ENCODE data around the gene PPARA.

PPARA gene

GRCh38 chr22:46274381-46274780 lies 124.1 kb downstream of the PPARA start:
- DNase-seq (ENCODE audit: low read depth) = no peak

GRCh38 chr22:46275455-46276122 lies 125.3 kb downstream of the PPARA start:
- no peak for DNase-seq (ENCODE audit: low read depth)

DNA sequence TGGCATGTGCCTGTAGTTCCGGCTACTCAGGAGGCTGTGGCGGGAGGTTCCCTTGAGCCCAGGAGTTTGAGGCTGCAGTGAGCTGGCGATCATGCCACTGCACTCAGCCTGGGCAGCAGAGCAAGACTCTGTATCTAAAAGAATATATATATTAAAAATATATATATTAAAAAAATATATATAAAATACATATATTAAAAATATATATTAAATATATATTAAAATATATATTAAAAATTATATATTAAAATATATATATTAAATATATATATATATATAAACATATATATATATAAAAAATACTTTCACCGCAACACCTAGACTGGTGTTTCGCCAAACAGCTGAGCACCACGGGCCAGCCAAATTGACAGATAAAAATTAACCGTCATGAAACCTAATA lies 126.2 kb downstream of the PPARA start:
- DNase-seq (ENCODE audit: low read depth) = no peak

DNA sequence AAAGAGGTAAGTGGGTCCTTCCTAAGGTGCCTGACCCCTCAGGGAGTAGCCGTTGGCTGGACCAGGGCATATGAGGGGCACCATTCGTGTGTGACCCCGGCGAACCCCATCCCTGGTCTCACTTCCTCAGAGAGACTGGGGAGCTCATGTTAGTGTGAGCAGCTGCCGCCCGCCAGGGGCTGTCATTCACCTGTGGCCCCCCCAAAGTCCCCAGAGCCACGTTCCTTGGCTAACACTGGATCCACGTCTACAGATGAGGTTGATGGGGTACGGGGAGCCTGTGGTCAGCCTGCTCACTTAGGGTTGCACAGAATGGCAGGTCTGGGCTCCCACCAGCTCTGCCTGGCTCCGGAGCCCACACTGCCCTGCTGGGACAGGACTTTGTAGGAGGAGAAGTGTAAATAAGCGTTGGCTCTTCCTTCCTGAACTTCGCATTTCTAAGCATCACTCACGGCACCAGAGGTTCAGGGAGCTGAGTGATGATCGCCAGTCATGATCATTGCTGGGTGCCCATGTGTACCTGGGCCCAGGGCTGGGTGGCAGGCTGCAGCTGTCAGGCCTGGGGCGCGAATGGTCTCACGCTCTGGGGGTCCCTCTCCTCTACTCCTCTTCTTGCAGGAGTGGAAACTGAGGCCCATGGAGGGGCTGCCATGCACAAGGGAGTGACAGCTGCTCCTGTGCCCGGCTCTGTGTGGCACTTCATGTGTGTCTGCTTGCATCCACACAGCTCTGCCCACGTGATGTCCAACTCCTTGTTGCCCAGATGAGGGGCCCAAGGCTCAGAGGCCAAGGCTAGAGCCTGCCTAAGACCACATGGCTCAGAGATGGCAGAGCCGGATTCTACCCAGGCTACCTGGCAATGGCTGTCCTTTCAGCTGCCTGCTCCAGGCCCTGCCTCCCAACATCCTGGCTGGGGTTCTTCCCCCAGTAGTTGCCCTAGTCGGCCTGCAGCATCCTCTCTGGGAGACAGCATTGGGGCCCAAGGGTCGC lies 128.6 kb downstream of the PPARA start:
- no peak for DNase-seq (ENCODE audit: low read depth)

DNA sequence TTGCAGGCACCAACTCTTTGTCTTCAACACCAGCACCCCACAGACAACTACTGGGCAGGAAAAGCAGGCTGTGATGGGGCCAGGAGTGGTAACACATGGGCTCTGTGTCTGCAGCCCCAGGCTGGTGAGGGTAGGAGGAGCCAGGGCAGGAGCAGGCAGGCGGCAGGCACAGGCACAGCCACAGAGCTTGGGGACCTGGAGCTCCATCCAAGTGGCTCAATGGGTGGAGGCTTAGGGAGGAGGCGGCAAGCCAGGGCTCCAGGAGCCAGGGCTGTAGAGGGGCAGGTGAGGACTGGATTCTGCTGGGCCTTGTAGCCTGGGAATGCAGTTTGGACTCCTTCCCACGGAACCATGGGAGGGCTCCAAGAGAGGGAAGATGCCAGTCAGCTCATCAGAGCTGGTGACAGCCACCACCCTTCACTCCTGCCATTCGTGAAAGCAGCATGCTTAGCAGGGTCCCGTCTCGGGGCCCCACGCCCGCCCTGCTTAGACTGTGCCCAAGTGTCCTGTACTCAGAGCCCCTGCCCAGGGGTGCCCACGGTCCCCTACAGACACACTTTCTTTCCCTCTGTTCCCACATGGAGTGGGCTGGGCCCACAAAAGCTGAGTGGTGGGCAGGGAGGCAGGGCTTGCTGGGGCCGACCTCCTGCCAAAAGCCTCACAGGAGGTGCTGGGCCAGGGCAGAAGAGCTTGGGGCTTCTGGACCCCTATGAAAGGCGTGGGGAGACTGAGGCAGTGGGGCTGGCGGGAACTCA lies 129.9 kb downstream of the PPARA start:
- no peak for DNase-seq (ENCODE audit: low read depth)

DNA sequence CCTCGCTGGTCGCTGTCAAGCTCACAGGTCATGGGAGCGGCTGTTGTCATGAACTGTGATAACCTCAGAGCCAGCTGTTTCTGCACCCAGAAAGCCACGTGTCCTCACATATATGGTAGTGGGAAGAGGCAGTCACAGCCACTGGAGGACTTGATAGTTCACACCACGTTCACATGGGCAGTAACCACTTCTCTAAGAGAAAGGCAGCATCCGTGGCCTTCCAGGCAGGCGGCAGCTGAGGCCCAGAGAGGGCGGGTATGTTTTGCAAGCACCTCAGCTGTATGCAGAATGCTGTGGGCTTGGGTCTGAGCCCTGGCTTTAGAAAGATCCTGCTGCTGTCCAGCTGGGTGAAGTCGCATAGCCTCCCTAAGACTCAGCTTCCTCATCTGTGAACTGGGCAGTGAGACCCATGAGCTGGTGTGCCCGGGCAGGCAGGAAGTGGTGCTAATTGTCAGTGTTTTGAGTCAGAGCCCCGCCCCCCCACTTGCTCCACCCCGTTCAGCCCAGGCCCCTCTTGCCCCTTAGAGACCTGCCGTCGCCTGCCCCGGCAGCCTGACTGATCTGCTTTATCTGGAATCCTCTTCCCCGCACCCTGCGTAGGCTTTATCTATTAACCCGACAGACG lies 130.8 kb downstream of the PPARA start:
- no peak for DNase-seq (ENCODE audit: low read depth)

GRCh38 chr22:46281866-46282678 lies 131.7 kb downstream of the PPARA start:
- no peak for DNase-seq (ENCODE audit: low read depth)

- DNase-seq (ENCODE audit: low read depth) = no peak
Measured at GRCh38 chr22:46286006-46286405, 135.7 kb downstream of the PPARA start.

DNA sequence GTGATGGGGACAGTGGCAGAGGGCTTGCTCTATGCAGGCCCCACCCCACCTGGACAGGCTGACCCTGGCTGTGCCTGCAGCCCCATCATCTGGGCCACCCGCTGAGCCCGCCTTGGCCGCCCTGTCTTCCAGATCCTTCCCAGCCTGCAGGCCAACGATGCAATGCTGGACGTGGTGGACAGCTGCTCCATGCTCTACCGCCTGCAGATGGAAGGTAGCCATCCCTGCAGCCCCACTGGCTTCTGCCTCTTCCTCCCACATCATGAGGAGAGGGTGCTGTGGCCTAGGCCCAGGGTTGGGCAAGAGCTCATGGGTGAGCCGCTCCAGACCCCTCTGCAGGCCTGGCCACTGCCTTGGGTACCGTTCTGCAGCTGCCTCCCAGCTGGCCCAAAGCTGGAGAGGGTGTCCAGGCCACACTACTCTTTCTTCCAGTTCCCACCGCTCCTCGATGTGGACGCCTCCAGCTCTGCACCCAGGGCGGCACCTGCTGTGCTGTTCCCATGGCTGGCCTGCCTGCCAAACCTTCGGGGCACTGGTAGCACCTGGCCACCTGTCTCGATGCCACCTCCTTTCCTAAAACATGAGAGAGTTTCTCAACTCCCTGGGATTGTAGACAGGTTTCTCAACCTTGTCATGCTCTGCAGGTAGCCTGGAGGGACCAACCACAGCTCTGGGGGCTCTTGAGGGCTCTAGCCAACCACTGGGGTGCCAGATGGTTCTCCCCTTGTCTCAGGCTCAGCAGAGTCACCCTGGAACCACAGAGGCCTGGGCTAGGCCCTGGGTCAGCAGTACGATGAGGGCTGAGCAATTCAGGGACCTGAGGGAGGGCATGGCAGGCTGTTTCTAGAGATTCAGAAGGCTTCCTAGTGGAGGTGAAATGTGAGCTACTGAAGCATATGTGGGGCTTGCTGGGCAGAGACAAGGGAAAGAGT lies 136.9 kb downstream of the PPARA start:
- DNase-seq (ENCODE audit: low read depth) = no peak

GRCh38 chr22:46287873-46288751 lies 137.8 kb downstream of the PPARA start:
- no peak for DNase-seq (ENCODE audit: low read depth)

- DNase-seq (ENCODE audit: low read depth) = no peak
Measured at GRCh38 chr22:46288846-46289243, 138.5 kb downstream of the PPARA start.

DNA sequence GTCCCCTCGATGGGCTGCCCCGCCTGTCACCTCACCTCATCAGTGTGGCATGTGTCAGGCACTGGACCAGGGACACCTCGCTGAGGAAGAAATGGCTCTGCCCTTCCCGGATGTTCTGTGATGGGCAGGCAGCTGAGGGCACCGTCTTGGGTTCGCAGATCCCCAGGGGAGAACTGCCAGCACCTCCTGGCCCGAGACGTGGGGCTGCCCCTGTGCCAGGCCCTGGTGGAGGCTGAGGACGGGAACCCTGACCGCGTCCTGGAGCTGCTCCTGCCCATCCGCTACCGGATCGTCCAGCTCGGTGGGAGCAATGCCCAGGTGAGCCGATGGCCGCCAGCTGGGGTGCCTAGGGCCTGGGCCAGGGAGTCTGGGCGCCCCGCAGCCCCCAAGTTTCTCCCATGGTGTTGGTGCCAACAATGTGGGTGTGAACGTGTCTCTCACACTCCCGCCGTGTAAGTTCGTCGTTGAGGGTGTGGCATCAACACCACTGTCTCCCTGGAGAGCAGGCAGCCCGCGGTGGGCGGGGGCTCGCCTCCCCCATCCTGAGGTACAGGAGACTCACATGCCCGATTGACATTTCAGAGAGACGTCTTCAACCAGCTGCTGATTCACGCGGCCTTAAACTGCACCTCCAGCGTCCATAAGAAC lies 139.0 kb downstream of the PPARA start:
- DNase-seq (ENCODE audit: low read depth) = no peak

GRCh38 chr22:46290121-46290842 lies 140.0 kb downstream of the PPARA start:
- no peak for DNase-seq (ENCODE audit: low read depth)

- DNase-seq (ENCODE audit: low read depth) = no peak
Measured at GRCh38 chr22:46290843-46291785, 140.8 kb downstream of the PPARA start.

DNA sequence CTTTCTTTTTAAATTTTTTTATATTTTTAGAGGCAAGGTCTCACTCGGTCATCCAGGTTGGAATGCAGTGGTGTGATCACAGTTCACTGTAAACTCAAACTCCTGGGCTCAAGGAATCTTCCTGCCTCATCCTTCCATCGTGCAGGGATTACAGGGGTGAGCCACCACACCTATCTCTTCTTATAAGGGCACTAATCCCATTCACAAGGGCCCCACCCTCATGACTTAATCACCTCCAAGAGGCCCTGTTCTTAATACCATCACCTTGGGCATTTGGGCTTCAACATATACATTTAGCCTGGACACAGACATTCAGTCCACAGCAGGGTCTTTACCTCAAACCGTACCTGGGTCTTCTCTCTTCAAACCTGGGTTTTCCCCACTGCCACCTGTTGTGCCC lies 141.8 kb downstream of the PPARA start:
- DNase-seq (ENCODE audit: low read depth) = no peak

DNA sequence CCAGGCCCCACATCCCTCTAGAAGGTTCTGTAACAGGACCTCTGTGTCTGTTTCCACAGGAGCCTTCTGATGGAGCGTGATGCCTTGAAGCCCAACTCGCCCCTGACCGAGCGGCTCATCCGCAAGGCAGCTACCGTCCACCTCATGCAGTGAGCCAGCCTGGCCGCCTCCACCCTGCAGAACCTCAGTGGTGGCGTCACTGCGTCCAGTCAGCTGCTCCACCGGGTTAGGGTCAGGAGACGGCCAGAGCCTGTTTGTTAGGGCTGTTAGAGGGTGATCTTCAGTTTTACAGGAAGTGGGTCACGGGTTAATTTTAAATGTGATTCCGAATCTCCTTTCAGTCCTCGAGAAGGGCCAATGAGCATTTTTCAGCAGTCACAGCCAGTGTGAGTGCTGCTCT lies 142.4 kb downstream of the PPARA start:
- DNase-seq (ENCODE audit: low read depth) = no peak

Measured in amniotic epithelial cell (primary cell).